SH-SY5Y (cell line): ENCODE results near the gene HNRNPLL.

Experiments
- GATA2 ChIP-seq: IDR thresholded peaks from 2 replicates; pipeline ENCODE4 v1.6.1; 2011; ENCODE audit warnings: mild to moderate bottlenecking, low read depth, low read length
- GATA3 ChIP-seq: IDR thresholded peaks from 2 replicates; pipeline ENCODE4 v1.6.1; 2011; ENCODE audit warnings: low read depth, mild to moderate bottlenecking, low read length, moderate library complexity

HNRNPLL gene

GRCh38 chr2:38626326-38627035 is 23.8 kb upstream of the HNRNPLL start:
- TF ChIP-seq GATA2 (peak; percentile 8; the same call in 1 of the 2 replicates), GATA3 (no peak)

- TF ChIP-seq GATA3 = no peak
- no peak for TF ChIP-seq GATA2
Measured at GRCh38 chr2:38622210-38622609, 19.5 kb upstream of the HNRNPLL start.

DNA sequence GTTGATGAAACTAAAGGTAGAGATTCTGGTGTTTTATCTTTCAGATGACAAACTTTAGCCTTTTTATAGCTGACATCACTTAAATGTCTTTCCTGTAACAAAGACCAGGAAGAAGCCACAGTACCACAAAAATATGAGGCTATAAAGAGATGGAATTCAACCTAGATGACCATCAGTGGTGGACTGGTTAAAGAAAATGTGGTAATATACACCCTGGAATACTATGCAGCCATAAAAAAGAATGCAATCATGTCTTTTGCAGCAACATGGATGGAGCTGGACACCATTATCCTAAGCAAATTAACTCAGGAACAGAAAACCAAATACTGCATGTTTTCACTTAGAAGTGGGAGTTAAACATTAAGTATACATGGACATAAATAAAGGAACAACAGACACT is 18.3 kb upstream of the HNRNPLL start:
- TF ChIP-seq GATA2 (no peak), GATA3 (no peak)

DNA sequence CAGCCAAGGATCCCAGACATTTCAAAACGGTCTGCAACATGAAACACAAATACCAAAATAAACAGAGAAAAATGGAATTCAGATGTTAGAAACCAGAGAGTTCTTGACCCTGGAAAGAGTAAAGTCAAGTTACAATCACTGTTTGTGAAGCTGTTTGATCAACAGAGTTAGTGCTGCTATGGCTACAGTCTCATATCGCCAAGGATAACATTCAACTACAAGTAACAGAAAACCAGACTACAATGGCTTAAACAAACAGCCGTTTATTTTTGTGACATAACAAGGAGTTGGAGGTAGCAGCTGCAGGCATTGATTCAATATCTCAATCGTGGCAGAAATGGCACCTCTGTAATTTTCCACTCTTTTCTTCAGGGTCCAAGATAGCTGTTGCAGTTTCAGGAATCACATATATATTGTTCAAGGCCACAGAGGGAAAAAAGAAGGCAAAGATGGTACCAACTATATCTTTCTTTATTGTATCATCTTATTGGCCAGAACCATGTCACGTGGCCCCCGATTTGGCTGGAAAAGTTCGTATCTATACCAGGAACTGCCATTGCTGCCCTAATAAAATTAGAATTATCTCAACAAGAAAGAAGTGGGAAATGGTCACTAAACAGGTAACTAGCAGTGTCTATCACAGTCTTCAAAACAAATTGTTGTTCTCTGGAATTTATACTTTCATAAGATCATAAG is 17.7 kb upstream of the HNRNPLL start:
- no peak for TF ChIP-seq GATA3
- TF ChIP-seq GATA2 = no peak

DNA sequence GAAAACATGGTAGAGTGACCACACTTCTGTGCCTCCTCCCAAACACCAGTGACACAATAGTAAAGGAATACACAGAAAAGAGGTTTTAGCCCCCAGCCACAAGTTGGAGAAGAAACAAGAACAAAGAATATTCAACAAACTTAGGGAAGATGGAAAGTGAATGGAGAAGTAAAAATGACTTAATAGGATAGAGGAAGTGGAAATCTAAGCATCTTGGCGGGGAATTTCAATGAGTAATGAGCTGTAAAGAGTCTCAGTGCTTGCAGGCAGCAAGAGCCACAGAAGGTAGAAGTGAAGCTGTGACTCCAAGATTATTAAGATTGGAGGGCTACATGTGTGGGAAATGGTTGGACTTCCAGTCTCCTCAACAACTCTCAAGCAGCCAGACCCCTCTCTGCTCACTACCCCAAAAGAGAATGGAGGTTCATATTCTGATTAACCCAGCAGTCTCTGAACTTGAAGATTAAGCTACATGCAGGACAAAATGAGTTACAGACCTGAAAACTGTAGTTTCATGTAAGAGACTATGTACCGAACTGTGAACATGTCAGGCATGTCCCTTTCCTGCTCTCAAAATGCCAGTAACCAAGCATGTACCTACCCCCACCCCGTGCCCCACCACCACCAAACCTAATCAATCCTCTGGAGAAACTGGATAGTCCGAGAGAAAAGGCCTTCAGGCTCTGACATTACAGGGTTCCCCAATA is 16.9 kb upstream of the HNRNPLL start:
- TF ChIP-seq GATA2 (no peak), GATA3 (no peak)

DNA sequence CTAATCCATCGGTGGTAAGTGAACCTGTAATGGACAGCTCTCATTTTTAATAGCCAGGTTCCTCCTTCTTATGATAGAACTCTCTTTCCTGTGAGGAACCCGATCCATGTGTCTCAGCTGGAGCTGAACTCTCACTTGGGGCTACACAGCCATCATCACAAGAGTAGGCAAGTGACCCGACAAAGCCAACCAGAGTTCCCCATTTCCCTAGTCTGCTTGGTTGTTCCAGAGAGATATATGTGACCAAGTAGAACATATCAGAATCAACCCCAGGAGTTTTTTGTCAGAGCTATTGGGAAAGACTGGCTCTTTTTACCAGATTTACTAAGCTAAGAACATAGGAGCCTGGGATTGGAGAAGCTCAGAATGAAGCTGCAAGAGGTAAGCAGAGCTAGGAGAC is 14.6 kb upstream of the HNRNPLL start:
- no peak for TF ChIP-seq GATA3
- no peak for TF ChIP-seq GATA2

DNA sequence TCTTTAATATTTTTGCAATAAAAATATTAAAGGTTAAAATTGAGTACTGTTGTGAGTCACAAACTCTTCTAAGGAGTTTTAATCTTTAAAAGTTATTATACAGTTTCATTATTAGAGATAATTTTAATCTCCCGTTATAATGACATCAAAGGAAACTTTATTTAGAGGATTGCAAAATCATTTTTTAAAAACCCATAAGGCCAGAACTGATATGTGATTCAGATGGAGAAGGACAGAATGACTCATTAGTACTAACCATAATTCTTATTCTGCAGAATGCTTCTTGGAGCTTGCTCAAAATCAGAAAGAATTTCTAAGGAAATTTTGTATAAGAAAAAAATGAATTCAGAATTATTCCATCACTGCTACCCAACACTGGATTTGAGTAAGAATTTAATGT is 12.5 kb upstream of the HNRNPLL start:
- TF ChIP-seq GATA3 = no peak
- no peak for TF ChIP-seq GATA2

DNA sequence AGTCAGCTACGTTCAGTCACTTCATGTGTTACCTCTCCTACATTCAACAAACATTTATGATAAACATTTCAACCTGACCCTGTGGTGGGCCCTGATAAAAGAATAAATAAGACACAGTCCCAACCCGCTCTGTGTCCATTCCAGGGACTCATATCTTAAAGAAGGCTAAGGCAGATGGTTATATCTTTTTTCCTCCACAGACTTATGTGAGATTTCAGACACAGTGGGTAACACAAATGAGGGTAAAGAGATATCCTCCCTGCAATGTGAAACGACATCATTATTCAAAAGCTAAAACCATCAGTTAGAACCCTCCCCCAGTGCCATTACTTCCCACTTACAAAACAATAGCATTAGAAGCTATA is 11.1 kb upstream of the HNRNPLL start:
- TF ChIP-seq GATA2 (no peak), GATA3 (no peak)

DNA sequence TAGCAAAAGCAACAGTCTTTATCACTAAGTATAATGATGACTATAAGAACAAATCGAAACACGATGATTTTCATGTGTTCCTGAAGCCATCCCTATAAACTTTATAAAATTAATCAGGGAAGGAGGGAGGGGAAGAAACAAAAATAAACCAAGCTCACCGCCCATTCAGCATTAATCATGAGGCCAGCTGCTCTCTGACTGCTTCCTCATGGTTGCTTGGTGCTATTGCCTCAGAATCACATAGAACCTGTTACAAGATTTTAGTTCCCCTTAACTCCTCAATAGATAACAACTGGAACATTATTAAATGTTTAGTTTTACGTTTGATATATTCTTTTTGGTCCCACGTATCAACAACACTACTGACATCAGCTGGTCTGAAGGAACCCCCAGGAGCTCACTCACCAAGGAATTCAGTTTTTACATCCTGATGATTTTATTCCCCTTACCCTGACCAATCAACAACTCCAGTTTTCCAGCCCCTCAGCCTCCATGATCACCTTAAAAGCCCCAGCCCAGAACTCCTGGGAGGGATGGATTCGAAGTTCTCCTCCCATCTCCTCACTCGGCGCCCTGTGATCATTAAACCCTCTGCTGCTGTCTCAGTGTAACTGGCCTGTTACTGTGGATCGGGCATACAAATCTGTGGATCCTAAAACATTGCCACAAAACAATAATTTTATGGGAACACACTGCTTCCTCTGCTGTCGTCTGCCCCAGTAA is 10.6 kb upstream of the HNRNPLL start:
- TF ChIP-seq GATA3 (no peak), GATA2 (no peak)

GRCh38 chr2:38610851-38611801 is 8.4 kb upstream of the HNRNPLL start:
- no peak for TF ChIP-seq GATA3
- no peak for TF ChIP-seq GATA2

DNA sequence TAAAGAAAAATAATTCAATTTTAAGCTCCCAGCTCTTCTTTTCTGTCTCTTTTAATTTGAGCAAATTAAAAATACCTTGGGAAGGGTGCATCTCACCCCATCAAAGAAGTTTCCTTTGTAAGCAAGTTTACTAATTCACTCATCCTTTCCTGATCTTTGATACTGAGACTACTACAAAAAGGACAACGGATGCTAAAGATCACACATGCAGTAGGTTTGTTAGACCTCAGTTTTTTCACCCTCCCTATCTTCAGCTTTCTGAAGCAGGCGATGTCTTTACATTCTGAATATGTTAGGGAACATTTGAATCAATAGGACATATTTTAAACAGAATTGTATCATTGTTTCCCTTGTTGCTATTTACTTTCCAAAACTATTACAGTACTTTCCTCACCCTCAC is 6.0 kb upstream of the HNRNPLL start:
- TF ChIP-seq GATA3 (no peak), GATA2 (no peak)

DNA sequence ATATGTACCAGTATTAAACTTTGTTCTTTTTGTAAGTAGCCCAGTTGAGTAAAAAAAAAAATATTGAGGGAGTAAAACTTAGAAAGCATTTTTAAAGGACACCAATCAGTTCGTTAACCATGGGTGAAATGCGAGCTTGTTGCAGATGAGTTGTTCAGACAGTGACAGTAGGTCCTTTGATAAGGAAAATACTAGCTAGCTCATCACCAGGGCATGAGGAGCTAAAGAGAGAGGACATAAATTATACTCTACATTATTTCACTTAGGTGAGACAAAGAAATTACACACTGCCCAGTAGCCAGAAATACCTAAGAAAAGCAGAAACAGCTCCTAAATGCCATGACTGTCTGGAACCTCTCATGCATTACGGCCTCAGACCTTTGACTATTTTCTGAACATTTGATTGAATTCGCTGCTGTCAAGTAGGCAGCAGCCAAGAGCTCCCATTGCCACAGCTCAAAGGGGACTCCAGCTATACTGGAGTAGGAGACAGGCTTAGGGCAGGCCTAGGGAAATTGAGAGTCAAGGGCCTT is 2.6 kb upstream of the HNRNPLL start:
- TF ChIP-seq GATA3 (no peak), GATA2 (no peak)

GRCh38 chr2:38603402-38604290 is 918 bp upstream of the HNRNPLL start:
- TF ChIP-seq GATA3 (no peak), GATA2 (no peak)
